Measurements from ENCODE around the gene FOXJ2. TPM values are rescaled to one million over a fixed set of nuclear protein-coding genes. Genes with fewer than 3 reads are reported as not detected.
"Not testable (repeated sequence)": the region's sequence is repeated elsewhere in the genome, so short reads cannot be mapped to it uniquely, and the experiment has no call there.

FOXJ2 gene
- total RNA-seq, 1 donor from 2014 or later, result 3.4 TPM

DNA sequence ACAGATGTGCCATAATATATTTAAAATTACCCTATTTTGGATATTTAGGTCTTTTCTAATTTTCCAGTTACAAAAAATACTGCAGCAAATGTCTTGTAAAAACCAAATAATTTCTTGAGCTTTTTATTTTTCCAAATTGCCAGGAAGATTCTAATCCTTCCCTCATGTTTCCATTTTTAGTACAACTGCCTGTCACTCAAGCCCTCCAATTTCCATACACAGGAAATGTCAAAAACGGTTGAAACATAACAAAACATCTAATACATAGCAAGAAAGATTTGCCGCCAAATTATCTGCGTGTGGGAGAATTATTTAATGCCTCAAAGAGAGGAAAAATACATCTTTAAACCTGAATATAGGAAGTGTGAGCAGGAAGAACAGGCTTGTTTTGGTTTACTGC lies 2.3 kb upstream of the FOXJ2 start:
- no peak for DNase-seq (ENCODE audit: low read depth in 2 of 2)

- DNase-seq (ENCODE audit: low read depth in 2 of 2), result not testable (repeated sequence)
Measured at GRCh38 chr12:8031017-8031416, 1.5 kb upstream of the FOXJ2 start.

- peak in 1 of 2 donors; percentile 23 for DNase-seq (ENCODE audit: low read depth in 2 of 2)
Measured at GRCh38 chr12:8031872-8032241, 659 bp upstream of the FOXJ2 start.

- peak; percentile 47 to 54 for DNase-seq (ENCODE audit: low read depth in 2 of 2)
Measured at GRCh38 chr12:8033153-8034044, 883 bp downstream of the FOXJ2 start.

GRCh38 chr12:8034802-8035201 lies 2.3 kb downstream of the FOXJ2 start:
- DNase-seq (ENCODE audit: low read depth in 2 of 2), result peak in 1 of 2 donors; percentile 6

DNA sequence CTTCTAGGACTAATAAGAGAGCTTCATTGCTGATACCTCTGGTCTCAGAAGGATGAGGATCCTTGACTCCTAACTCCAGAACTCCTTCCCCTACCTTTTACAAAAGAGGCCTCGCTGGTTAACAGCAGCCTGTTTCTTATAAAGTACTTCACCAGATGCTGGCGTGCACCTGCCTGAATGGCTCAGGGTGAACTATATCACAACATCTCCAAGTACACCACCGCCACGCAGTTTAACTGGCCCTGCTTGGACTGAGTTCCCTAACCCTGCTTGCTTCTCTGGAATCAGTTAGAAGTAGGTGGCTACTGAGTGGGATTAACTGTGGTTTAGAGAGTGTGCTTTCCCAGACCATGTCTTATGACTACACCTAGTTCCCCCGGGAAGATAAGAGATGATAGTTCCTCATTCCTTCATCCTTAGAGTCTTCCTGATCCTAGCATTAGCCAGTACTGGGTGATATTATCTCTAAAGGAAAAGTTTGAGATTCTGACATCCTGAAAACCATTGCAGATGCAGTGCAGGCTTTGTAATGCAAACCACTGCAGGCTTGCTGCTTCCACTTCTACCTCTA lies 3.0 kb downstream of the FOXJ2 start:
- peak in 1 of 2 donors; percentile 6 for DNase-seq (ENCODE audit: low read depth in 2 of 2)

DNA sequence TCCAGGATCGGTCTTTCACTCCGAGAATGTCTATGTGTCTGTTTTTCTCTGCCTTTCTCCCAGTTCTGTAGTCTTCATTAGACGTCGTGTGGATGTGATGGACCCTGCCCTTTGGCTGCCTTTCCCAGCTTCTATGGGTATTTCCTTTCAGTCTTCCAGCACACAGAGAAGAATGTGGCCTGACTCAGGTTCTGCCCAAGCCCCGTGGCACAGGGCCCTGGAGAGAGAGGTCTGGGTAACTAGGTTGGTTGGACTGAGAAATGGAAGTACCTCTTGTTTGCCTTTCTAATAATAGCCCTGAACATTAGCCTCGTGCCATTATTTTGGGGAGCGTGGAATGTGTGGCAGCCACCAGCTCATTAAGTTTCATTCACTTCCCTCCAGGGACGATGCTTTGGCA lies 3.8 kb downstream of the FOXJ2 start:
- DNase-seq (ENCODE audit: low read depth in 2 of 2), result no peak

- no peak for DNase-seq (ENCODE audit: low read depth in 2 of 2)
Measured at GRCh38 chr12:8037046-8037663, 4.6 kb downstream of the FOXJ2 start.

DNA sequence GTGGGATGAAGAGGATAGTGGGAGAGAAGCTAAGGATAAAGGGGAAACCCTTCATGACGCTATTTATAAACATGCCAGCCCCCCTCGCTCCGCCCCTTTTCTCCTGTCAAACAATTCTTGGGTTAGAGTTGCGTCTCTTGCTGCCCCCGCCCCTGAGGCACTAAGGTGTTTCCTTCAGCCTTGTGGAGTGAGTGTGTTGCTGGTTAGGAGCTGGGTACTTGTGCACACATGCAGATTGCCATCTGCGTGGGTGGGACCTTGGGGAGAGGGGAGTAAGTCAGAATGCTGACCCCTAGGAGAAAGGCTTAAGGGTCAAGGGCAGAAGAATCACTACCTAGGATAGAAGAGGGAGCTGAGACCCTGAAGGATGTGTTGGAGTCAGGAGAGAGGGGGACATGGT lies 5.4 kb downstream of the FOXJ2 start:
- DNase-seq (ENCODE audit: low read depth in 2 of 2), result no peak

- DNase-seq (ENCODE audit: low read depth in 2 of 2), result peak; percentile 27 to 50
Measured at GRCh38 chr12:8038659-8039114, 6.2 kb downstream of the FOXJ2 start.

GRCh38 chr12:8040791-8041190 lies 8.3 kb downstream of the FOXJ2 start:
- DNase-seq (ENCODE audit: low read depth in 2 of 2), result no peak

GRCh38 chr12:8045952-8046944 lies 13.7 kb downstream of the FOXJ2 start:
- DNase-seq (ENCODE audit: low read depth in 2 of 2), result peak; percentile 85 to 89

DNA sequence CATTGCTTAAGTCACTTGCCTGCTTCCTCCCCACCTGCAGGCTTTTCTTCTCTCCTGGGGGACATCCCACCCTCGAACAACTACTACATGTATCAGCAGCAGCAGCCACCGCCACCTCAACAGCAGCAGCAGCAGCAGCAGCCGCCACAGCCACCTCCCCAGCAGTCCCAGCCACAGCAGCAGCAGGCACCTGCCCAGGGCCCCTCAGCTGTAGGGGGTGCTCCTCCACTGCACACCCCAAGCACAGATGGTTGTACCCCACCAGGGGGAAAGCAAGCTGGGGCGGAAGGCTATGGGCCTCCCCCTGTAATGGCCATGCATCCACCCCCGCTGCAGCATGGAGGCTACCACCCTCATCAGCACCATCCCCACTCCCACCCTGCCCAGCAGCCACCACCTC lies 15.3 kb downstream of the FOXJ2 start:
- DNase-seq (ENCODE audit: low read depth in 2 of 2), result no peak

- DNase-seq (ENCODE audit: low read depth in 2 of 2), result no peak
Measured at GRCh38 chr12:8048906-8049305, 16.4 kb downstream of the FOXJ2 start.

DNA sequence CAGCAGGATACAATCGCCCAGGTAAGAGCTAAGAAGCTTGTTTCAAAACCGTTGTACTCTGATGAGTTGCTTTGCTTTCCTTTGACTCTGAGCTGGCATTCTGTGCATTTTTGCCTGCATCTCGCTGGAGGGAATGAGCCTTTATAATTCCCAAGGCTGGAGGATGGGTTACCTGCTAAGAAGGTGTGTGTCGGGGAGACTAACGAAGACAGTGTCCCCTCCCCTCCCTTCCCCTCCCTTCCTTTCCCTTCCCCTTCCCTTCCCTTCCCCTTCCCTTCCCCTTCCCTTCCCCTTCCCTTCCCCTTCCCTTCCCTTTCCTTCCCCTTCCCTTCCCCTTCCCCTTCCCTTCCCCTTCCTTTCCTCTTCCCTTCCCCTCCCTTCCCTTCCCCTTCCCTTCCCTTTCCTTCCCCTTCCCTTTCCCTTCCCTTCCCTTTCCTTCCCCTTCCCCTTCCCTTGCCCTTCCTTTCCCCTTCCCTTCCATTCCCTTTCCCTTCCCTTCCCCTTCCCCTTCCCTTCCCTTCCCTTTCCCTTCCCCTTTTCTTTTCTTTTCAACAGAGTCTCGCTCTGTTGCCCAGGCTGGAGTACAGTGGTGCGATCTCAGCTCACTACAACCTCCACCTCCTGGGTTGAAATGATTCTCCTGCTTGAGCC lies 18.2 kb downstream of the FOXJ2 start:
- DNase-seq (ENCODE audit: low read depth in 2 of 2), result no peak

DNA sequence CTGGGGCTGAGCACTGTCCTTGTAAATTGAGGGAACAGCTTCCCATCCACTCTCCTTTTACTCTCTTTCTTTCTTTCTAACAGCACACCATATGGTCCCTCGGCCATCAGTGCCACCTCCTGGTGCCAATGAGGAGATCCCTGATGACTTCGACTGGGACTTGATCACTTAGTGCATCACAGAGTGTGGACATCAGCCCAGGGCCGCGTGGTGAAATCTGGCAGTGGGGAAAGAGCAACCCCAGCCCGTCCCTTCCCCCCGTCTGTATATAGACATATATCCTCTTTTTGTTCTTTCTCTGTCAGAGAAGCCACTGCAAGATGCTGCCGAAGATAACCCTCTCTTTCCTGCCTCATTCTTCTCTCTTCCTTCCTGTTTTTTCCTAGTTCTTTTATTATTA lies 20.2 kb downstream of the FOXJ2 start:
- no peak for DNase-seq (ENCODE audit: low read depth in 2 of 2)

GRCh38 chr12:8054816-8055215 lies 22.3 kb downstream of the FOXJ2 start:
- no peak for DNase-seq (ENCODE audit: low read depth in 2 of 2)

GRCh38 chr12:8057306-8057705 lies 24.8 kb downstream of the FOXJ2 start:
- no peak for DNase-seq (ENCODE audit: low read depth in 2 of 2)

GRCh38 chr12:8057839-8058238 lies 25.3 kb downstream of the FOXJ2 start:
- peak in 1 of 2 donors; percentile 43 for DNase-seq (ENCODE audit: low read depth in 2 of 2)

GRCh38 chr12:8058506-8058905 lies 26.0 kb downstream of the FOXJ2 start:
- DNase-seq (ENCODE audit: low read depth in 2 of 2), result no peak

DNA sequence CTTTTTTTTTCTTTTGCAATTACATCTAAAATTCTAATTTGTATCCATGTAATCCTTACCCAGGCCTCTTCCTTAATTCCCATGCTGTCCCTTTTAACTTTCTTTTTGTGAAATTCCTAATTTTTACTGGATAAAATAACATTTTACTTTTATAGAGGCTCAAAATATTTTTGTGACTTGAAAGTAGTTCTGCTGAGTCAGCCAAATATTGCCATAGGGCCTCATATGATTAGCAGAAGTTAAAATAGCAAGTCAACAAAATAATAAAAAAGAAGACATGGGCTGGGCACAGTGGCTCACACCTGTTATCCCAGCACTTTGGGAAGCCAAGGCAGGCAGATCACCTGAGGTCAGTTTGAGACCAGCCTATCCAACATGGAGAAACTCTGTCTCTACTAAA lies 31.6 kb downstream of the FOXJ2 start:
- no peak for DNase-seq (ENCODE audit: low read depth in 2 of 2)
